Stimulated activated CD4-positive, alpha-beta T cell treated with anti-CD3 and anti-CD28 coated beads, TNF-alpha, amount 100 ng/mL, for 24 hours (primary cell): ENCODE measurements around the gene CLDN14.

Experiments used
- DNase-seq, 3 experiments: peaks; one replicate each; pipeline ENCODE4 v3.0.0-alpha.2; 2020; ENCODE audit warnings: low read depth in 3 of 3

CLDN14 gene

DNA sequence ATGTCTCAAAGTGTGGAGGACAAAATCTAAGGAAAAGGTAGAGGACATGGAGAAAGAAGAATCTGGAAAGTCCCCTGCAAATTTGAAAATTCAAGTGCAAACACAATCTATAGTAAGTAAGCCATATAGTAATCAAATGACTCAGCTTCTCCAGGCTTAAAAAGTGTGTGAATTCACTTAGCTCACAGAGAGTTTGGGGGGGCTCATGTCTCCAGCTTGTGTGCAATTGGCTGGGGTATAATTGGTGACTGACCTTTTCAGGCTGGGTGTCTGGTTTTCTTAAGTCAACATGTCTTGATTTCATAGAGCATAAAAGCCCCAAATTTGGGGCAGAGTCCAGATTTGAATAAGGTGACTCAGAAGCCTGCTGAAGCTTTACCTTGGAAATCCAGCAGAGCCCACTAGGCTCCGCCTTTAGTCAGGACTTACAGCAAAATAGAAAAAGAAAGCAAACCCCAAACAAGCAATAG, 8.6 kb downstream of the CLDN14 start:
- DNase-seq: no peak

DNA sequence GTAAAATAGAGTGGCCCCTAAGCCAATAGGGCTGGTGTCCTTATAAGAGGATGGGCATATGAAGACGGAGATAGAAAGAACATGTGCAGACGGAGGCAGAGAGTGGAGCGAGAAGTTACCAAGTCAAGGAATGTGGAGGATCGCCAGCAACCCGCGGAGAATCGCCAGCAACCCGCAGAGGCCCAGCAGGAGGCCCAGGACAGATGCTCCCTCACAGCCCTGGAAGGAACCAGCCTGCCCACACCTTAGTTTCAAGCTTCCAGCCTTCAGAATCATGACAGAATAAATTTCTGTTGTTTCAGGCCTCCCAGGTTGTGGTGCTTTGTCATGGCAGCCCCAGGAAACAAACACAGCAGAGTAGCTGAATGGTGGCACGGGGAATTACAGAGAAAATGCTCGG, 9.6 kb downstream of the CLDN14 start:
- no peak for DNase-seq

DNA sequence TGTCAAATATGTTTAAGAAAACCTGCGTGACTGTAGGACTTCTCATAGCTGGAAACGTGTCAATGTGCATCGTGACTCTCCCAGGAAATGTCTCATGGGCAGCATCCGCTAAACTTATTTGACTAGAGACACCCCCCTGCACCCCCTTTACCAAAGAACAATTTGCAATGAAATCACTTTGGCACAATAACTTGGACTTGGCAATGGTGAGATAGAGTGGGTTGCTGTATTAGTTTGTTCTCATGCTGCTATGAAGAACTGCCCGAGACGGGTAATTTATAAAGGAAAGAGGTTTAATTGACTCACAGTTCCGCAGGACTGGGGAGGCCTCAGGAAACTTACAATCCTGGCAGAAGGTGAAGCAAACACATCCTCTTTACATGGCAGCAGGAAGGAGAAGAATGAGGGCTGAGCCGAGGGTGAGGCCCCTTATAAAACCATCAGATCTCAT, 13.8 kb downstream of the CLDN14 start:
- no peak for DNase-seq

DNA sequence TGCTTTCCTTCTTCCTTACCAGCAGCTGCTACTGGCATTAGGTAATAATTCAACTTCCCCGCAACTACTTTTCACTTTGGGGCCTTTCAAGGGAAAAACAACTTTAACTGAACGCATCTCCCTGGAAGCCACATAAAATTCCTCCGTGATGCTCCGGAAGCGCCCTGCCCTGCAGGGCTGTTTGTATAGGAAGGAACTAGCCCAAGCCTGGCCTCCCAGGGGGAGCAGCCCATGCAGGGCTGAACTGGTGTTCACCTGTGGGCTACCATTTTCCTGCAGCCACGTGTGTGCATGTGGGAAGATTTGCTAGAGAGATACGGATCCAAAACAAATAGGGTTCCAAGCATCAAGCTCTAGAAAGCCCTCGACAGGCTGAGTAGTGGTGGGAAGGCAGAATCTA, 14.4 kb downstream of the CLDN14 start:
- no peak for DNase-seq

DNA sequence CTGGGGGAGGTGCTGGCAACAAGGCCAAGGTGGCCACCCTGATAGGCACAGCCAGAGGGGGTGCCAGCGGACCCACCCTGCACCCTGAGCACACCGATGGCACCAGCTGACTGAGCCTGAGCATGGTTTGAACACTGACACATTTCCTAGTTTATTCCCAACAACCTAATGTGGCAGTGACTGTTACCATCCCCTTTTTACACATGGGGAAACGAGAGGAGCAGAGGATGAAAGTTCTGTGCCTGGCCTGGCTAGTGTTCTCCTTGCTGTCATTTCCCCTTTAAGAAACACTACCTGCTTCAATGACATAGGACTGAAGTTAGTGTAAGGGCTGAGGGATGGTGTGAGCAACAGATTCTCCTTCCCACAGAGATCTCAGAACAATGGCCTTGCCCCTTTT, 15.3 kb downstream of the CLDN14 start:
- no peak for DNase-seq

DNA sequence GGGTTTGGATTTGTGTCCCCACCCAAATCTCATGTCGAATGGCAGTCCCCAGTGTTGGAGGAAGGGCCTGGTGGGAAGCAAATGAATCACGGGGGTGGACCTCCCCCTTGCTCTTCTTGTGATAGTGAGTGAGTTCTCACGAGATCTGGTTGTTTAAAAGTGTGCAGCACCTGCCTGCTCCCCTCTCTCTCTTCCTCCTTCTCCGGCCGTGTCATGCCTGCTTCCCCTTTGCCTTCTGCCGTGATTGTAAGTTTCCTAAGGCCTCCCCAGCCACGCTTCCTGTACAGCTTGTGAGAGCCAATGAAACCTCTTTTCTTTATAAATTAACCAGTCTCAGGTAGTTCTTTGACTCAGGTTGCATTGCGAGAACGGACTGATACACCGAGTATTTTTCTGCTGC, 15.9 kb downstream of the CLDN14 start:
- DNase-seq: no peak

DNA sequence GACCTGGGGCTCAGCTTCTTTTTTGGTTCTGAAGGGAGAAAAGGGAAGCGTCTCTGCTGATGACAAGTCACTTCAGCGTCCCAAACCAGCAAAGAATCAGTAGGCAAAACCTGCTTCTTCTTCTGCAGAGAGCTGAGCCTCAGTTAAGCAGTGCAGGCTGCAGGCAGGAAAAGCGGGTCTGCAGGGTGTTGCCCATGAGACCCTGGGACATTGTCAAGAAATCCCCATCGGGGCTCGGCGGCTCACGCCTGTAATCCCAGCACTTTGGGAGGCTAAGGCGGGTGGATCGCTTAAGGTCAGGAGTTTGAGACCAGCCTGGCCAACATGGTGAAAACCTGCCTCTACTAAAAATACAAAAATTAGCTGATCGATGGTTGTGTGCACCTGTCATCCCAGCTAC, 16.7 kb downstream of the CLDN14 start:
- no peak for DNase-seq

DNA sequence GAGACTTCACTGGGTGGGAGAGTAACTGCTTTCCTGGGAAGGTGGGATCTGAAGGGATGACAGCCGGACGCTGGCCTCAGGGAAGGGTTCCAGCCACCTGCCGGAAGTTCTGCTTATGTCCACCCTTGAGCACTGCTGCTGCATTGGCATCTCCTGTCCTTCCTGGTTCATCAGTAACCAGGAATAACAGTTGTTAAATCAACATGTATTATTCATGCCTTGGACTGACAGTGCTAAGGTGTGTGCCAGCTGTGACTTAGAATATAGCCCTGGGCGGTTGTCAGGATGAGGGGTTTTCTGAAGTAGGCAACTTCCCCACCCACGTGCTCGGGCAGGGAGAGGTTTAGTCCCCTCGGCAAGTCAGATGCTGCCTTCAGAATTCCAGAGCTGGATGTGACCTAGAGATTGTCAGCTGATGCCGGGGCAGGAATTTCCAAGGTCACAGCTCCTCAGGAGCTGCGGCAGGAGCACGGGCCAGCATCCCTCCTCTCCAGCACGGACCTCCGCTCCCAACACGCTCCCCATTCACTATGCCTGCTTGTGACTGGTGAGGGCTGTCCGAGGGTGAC, 17.9 kb downstream of the CLDN14 start:
- no peak for DNase-seq

DNA sequence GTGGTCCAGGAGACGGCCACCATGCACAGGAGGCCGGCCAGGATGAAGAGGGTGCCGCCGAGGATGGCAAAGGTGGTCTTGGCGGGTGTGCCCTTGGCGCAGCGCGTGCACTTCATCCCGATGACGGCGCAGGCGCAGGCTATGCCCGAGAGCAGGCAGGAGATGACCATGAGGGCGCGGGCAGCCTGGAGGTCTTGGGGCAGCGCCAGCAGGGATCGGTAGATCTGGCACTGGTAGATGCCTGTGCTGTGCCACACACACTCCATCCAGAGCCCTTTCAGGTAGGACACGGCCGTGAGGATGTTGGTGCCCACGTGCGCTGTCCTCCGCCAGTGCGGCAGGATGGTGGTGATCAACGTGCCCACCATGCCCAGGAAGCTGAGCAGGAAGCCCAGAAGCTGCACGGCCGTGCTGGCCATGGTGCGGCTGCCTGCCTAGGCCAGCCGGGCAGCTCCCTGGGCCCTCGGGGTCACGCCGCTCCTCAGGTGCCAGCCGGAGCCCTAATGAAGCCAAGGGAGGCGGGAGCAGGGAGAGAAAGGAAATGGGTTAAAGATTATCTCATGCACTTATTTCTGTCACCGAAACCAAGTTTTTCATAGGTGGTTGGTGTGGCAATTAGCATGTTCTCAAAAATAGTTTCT, 18.5 kb downstream of the CLDN14 start:
- no peak for DNase-seq

DNA sequence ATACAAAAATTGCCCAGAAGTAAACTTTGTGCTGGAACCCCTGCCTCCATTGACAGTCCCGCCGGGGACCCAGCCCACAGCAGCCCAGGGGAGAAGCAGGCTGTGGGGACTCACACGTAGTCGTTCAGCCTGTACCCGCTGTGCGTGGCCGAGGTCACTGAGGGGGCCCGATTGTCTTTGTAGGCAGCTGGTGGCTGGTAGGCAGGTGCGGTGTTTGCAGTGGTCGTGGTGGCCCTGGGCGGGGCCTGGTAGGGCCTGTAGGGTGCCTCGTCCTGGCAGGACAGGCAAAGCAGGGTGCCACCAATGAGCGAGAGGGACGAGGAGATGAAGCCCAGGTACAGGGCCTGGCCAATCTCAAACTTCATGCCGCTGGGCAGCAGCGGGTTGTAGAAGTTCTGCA, 19.1 kb downstream of the CLDN14 start:
- DNase-seq: no peak

DNA sequence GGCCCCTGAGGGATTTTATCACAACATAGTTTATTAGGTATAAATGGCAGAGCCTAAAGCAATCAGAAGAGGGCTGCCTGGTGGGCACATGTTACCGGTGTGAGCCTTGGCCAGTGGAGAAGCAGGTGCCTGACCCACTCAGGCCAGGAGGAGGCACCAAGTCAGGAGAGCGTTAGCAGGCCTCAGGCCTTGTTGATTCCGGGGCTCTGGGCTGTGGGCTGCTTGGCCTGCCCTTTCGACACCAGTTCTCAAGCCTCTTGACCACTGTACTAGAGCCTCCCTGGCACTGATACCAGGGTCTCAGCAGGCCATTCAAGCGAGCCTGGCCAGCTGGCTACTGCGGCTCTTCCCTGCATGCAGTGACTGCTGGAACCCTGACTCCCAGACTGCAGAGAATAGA, 20.8 kb downstream of the CLDN14 start:
- no peak for DNase-seq

DNA sequence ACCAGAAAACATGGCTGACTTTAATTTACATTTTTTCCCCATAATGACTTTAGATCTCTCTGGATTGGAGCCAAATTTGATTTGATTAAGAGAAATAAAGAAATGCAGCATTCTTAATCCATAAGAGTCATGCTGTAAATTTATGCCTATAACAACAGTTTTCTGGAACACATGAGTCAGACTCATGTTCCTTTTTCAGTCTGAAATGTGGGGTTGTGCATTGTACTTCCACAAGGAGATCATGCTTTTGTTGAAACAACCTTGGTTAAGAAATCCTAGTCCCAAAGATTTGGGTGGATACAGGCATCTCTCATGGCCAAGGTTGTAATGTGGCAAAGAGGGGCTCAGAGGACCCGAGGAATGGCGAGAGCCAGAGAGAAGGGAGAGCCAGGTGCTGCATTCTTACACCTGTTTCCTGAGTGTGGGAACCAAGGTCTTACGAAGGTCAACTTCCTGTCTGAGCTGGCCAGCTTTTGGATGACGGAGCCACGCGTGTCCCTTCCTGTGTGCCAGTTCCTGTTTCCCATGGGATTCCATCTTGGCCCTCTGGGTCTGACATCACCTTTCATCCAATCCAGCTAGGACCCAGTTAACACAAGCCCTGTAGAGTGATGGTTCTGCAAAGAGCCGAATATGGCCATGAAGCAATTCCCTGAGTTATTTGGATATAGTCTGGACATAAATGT, 23.1 kb downstream of the CLDN14 start:
- DNase-seq: no peak

DNA sequence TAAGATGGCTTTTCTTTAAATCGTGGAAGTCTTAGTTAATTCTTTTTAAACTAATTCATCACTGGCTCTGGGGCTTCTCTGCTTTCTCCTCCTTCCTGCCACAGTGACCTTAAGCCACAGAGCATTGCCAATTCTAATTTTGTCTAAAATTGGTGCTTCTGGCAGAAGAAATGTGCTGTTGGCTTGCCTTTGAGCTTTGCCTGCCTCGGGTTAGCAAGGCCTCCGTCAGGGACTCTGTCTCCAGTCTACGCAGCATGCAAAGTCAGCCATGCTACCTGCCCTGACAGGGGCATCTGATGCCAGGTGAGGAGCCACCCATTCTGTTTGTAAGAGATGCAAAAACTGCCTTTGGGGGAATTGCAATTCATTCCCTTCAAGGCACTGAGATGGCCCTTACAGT, 25.2 kb downstream of the CLDN14 start:
- no peak for DNase-seq

DNA sequence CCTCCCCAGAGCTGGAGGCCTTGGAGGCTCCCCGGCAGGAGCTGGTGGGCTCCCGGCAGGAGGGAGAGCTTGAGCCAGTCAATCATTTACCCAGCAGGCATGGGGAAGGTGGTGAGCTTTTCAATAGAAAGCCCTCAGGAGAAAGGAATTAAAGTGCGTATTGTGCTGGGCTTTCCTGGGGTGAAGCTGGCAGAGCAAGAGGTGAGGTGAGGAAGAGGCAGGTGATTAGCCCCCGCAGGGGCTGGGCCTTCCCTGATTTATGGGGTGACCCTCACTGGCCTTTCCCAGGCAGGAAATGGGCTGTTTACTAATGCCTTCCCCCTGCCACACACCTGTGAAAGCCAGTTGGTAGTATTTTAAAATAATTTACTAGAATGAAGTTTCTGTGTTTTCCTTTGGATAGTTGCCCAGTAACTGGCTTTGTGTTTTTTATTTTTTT, 25.8 kb downstream of the CLDN14 start:
- DNase-seq: no peak

DNA sequence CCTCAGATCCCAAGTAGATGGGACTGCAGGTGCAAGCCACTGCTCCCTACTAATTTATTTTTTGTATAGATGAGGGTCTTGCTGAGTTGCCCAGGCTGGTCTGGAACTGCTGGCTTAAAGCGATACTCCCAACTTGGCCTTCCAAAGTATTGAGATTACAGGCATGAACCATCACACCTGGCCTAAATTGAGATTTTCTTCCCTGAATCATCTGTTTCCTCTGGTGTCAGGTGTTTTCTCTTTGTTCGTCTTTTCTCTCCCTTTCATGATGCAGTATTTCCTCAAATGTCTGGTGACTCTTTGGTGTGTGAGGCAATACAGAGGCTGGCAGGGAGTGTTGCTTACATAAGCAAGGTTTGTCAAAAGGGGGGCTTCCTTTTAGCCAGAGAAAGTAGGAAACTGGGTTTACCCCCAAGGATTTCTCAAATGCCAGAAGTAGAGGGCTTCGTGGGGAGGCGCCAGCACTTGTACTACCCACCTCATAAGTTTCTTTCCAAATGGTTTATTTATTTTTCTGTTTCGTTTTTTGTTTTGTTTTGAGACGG, 27.6 kb downstream of the CLDN14 start:
- DNase-seq: no peak

DNA sequence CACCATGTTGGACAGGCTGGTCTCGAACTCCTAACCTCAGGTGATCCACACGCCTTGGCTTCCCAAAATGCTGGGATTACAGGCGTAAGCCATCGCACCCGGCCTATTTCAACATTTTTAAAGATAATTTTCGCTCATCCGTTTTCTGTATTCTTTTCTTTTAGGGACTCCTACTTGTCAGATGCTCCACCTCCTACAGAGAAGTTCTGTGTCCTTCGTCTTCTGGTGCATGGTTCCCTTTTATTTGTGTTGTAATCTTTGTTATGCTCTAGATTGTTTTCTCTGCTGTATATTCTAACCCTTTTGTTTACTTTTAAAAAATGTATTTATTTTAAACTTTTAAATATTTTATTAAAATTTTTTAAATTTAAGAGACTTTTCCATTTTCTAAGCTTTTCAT, 28.4 kb downstream of the CLDN14 start:
- DNase-seq: no peak

DNA sequence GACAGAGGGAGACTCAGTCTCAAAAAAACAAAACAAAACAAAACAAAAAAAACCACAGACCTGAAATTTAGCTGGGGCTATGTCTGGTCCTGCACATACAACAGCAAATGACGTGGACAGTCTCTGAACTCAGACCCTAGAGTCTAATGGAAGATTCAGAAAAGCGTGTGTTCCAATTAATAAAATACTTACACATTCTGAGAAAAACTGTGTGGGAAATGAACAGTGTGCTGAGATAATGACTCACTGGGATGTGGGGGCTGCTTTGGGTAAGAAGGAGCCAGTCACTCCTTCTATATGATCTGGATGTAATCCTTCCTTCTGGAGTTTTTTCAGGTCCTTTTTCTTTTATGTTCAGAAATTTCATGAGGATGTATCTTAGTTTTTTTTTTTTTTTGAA, 29.4 kb downstream of the CLDN14 start:
- no peak for DNase-seq

DNA sequence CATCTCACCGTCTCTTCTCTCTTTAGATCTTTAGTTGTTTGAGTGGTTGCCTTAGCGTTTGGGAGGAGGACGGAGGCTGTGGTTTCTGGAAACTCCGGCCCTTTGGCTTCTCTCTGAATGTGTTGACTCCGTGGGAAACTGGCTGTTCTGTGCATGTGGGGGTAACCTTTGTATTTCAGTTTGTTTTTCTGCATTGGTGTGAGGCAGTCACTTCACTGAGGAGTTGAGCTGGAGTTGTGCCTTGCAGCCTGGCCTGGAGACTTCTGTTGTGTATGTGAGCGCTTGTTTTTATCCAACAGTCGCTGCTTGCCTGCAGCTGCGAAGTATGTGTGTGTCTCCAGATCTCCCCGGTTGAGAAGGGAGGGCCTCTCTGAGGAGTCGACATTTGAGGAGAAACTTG, 33.6 kb downstream of the CLDN14 start:
- DNase-seq: no peak

DNA sequence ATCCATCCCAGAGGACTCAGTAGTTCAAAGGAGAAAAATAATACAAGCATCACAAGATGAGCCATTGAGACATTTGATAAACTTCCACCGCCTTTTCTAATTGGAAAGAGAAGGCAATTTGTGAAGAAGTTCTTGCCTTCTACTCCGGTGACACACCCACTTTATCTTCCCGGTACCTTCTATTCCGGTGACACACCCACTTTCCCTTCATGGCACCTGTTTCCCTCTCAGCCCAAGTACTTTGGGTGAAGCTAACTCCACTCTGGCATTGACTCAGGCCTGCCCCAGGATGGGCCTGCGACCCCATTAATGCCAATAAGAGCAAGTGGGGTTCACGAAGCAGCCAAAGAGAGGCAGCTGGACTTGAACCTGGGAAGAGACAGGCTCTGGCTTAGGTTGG, 38.2 kb downstream of the CLDN14 start:
- DNase-seq: no peak

DNA sequence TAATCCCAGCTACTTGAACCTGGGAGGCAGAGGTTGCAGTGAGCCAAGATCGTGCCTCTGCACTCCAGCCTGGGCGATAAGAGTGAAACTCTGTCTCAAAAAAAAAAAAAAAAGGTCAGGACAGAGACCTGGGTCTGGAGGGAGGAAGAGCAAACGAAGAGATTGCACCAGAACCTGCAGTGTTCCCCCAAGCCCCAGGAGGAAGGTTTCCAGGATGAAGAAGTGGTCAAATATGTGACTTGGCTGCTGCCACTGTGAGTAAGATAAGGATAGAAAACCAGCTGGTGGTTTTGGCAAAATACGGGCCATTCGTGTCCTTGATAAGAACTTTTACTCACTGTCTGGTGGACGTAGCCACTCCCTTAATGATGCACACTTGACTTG, 42.2 kb downstream of the CLDN14 start:
- no peak for DNase-seq

DNA sequence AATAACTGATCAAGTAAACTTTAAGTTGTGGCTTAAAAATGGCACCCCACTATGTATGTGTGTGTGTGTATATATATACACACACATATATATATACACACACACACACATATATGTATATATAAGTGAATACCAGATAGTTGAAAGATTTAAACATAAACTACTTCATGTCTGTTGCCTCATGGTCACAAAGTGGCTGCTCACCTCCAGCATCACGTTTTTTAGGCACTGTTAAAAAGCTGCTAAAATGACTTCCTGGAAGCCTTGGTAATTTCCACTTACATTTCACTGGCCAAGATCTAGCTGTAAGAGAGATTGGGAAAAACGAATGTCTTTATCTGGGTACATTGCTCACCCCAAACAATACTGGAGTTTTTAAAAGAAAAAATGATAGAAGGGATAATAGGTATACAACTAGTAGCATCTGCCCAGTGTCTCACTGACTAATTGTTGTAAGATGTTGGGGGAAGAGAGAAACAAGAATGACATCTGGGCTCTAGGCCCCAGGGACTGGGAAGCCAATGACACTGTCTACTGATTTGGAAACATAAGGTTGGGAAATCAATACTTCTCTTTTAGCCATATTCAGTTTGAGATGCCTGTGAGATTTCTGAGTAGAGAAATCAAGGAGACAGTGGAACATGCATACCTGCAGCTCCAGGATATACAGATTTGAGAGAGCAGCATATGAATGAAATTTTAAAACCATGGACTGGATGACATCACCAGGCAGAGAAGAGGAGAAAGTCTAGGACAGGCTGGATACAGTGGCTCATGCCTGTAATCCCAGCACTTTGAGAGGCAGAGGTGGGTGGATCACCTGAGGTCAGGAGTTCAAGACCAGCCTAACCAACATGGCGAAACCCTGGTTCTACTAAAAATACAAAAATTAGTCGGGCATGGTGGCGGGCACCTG, 42.8 kb downstream of the CLDN14 start:
- no peak for DNase-seq

DNA sequence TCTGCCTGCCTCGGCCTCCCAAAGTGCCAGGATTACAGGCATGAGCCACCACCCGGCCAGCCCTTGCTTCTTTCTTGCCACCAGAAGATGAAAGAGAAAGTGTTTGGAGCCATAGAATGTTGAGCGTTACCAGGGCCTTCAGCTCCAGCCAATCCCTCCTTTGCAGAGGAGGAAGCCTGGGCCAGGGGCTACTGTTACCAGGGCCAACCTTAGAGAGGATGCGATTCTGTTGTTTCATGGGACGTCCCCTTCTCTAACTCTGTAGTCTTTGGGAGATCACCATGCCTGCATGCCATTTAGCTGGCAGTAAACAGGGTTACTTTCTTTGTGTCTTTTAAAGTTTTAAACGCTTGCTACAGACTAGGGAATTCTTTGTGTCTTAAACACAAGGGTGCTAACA, 45.8 kb downstream of the CLDN14 start:
- DNase-seq: no peak
